ENCODE data around the gene GP1BB.
"Not testable (repeated sequence)": the region's sequence is repeated elsewhere in the genome, so short reads cannot be mapped to it uniquely, and the experiment has no call there.

The GP1BB gene

GRCh38 chr22:19693981-19694670, 29.2 kb upstream of the GP1BB start:
- no peak for DNase-seq

DNA sequence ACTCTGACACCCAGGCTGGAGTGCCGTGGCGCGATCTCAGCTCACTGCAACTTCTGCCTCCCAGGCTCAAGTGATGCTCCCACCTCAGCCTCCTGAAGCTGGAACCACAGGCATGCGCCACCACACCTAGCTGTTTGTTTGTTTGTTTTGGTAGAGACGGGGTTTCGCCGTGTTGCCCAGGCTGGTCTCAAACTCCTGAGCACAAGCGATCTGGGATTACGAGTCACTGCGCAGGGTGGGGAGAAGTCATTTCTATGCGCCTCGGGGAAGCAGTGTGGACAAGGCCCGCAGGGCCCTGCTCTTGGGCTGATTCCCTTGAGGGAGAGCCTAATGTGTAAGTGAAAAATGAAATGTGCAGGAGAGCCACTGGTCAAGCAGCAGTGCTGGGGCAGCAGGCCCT, 28.6 kb upstream of the GP1BB start:
- no peak for DNase-seq

- no peak for DNase-seq
Observed at GRCh38 chr22:19696504-19697276, 26.6 kb upstream of the GP1BB start.

GRCh38 chr22:19697871-19698270, 25.5 kb upstream of the GP1BB start:
- DNase-seq = not testable (repeated sequence)

- DNase-seq = no peak
Observed at GRCh38 chr22:19700790-19701419, 22.4 kb upstream of the GP1BB start.

DNA sequence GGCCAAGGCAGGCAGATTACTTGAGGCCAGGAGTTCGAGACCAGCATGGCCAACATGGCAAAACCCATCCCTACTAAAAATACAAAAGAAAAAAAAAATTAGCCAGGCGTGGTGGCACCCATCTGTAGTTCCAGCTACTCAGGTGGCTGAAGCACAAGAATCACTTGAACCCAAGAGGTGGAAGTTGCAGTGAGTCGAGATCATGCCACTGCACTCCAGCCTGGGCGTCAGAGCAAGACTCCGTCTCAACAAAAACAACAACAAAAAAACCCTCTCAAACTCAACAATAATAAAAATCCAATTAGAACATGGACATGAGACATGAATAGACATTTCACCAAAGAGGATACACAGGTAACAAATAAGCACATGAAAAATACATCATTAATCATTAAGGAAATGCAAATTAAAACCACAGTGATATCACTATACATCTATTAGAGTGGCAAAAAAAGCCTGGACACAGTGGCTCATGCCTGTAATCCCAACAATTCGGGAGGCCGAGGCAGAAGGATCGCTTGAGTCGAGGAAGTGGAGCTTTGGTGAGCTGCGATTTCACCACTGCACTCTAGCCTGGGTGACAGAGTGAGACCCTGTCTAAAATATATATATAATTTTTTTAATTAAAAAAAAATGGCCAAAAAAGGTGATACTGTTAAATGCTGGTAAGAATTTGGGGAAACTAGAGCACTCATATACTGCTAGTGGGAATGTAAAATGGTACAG, 21.8 kb upstream of the GP1BB start:
- DNase-seq = no peak

GRCh38 chr22:19703869-19704268, 19.5 kb upstream of the GP1BB start:
- no peak for DNase-seq

DNA sequence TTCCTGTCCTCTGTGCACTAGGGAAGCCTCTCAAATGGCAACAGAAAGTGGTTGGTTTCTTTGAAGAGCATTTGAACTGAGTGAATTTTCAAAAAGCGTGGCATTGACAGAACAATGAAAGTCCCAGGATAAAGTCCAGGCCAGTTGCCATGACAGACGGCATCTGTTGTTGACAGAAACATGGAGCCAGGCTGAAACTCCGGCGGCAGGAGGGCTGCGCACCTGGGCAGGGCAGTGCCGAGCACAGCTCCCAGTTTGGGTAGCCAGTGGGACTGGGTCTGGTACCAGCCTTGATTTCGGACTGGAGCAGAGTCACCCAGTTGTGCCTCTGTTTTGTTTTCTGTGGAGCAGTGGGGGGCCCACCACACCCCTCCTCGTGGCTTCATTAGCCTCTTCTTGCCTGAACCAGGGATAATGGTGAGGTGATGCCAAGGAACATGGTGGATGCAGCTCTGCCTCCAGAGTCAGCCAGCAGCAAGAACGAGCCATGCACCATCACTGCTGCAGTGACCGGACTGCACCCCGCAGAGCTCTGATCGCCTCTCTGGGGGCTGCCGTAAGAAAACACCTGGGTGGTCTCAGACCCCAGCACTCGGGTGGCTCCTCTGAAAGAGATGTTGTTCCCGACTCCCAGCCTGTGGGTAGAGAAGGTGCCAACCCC, 18.9 kb upstream of the GP1BB start:
- DNase-seq = no peak

DNA sequence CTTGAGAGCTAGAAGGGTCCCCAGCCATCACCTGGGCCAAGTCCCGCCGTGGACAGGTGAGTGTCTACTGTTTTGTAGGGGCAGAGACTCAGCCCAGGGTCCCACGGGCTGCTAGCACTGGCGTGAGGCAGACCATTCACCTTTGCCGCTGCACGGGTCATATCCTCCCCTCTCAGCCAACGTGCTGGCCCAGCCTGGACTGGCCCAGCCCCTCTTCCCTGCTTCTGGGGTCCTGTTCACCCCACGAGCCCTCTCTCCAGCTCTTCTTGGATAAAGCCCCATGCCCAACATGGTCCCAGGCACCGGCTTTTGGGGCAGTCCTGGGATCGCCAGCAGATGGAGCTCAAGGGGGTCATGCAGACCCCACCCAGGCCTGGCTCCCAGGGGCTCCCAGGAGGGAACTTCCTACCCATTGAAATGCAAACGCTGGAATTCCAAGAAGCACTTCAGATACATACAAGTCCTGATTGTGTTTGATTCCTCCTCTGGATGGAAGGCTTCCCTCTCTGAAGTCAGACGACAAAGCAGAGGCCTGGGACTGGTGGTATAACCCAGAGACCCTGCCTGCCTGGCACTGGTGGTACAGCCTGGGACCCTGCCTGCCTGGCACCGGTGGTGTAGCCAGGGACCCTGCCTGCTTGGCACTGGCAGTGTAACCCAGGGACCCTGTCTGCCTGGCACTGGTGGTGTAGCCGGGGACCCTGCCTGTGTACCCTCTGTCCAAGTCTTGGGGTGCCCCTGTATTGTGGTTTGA, 18.0 kb upstream of the GP1BB start:
- DNase-seq = no peak

DNA sequence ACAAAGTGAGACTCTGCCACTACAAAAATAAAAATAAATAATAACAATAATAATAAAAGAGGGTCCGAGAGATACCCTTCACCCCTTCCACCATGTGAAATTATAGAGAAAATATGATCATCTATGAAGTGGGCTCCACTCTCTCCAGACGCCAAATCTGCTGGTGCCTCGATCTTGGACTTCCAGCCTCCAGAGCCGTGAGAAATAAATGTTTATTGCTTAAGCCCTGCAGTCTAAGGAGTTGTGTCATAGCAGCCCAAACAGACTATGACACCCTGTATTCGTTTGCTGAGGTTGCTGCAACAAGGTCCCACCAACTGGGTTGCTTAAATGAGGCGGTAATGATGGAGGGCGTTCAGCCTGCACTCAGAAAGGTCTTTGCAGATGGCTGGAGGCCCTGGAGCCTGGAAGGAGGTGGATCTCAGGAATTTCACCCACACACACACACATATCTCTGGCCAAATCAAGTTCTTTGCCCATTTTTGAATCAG, 16.6 kb upstream of the GP1BB start:
- no peak for DNase-seq

GRCh38 chr22:19707347-19708290, 15.7 kb upstream of the GP1BB start:
- DNase-seq = no peak

DNA sequence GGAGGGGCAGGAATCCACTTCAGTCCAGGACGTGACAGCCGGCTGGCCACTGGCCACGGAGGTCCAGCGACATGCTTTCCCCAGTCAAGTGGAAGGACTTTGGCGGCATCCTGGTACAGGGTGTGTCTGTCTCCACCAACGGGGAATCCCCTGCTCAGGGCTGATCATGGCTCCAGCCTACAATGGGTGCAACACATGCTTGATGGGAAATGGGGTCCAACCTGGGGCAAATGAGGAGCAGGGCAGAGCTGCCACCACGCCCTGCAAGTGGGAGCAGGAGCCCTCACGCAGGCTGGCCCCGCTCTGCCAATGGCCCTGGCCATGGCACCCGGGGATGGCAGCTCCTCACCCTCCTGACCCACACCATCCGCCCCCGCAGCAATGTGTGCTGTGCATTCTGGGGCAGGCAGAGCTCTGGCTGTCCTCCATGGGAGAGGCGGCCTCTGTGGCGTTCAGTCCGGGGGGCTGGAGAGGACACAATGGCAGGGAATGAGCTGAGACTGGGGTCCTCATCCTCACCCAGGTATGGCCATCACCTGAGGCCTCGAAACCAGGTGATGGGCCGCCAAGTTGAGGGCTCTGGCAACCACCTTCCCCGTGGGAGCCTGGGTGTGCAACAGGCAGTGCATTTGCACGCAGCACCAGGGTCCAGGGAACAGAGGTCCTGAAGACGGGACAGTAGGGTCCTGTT, 14.9 kb upstream of the GP1BB start:
- DNase-seq = no peak

DNA sequence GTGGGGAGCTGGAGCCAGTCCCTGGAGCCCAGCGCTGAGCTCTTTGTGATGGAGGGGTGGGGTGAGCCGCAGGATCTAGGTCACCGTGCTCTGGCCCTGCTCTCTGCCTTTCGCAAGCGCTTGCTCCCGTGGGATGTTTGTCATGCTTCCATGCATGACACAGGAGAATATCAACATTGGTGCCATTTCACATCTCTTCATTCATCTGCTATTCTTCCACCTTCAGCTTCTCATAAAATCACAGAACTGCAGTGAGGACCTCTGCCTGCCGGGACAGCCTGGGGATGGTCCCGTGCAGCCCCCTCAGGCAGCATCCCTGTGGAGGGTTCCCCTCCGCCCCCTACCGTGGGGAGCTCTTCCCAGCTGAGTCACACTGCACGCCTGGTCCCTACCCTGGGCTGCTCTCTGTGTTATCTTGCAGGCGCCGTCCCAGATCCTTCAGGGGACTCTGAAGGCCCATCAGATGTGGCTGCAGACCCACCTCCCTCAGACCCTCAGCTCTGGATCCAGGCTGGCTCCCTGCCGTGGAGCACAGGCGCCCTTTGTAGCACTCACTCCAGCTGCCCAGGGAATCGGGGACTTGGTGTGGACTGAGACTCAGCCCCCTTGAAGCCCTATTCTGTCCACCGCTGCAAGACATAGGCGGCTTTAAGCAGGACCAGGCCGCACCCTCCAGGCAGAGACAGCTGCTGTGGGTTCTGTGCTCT, 14.1 kb upstream of the GP1BB start:
- DNase-seq = no peak

- DNase-seq = no peak
Observed at GRCh38 chr22:19710020-19710768, 13.1 kb upstream of the GP1BB start.

GRCh38 chr22:19710769-19711106, 12.6 kb upstream of the GP1BB start:
- DNase-seq = no peak

- no peak for DNase-seq
Observed at GRCh38 chr22:19713245-19713644, 10.1 kb upstream of the GP1BB start.

- no peak for DNase-seq
Observed at GRCh38 chr22:19713650-19714311, 9.6 kb upstream of the GP1BB start.
